Ascending aorta (tissue), 2 donors: Measurements from ENCODE around the gene NAP1L5. TPM values are rescaled to one million over a fixed set of nuclear protein-coding genes. Genes with fewer than 3 reads are reported as not detected.

ENCODE experiments used
- DNase-seq, 2 donors: peaks; one replicate each; pipeline ENCODE4 v3.0.0-alpha.2; 2019; ENCODE audit warnings: low spot score in 2 of 2
- H3K27ac ChIP-seq, 2 donors: fragments of 200-600 bp; sonication (generic); one replicate each; pipeline ENCODE4 v1.5.1; 2016 to 2017; ENCODE audit warnings: mild to moderate bottlenecking in 1 of 2
- H3K27me3 ChIP-seq: fragments of 200-600 bp; sonication (generic); one replicate; pipeline ENCODE4 v1.5.1; 2017
- H3K36me3 ChIP-seq, 2 donors: fragments of 200-600 bp; sonication (generic); one replicate each; pipeline ENCODE4 v1.5.1; 2016
- H3K4me1 ChIP-seq, 2 donors: fragments of 200-600 bp; sonication (generic); one replicate each; pipeline ENCODE4 v1.5.1; 2016 to 2017; ENCODE audit warnings: mild to moderate bottlenecking in 1 of 2
- H3K4me3 ChIP-seq, 2 donors: fragments of 200-600 bp; sonication (generic); one replicate each; pipeline ENCODE4 v1.5.1; 2016 to 2017; ENCODE audit warnings: mild to moderate bottlenecking in 1 of 2
- H3K9me3 ChIP-seq, 2 donors: fragments of 200-600 bp; sonication (generic); one replicate each; pipeline ENCODE4 v1.5.1; 2016
- intact Hi-C: fragments of 100-400 bp; cut with DNase I; formaldehyde crosslinking; loops from one replicate; pipeline ENCODE4 v1.15.1; 2023
- total RNA-seq: library from RNA; depleted of rRNA; stranded (reverse); fragments of >200 nt; gene quantifications from one replicate; pipeline ENCODE4 v1.1.0, GENCODE V29; 2016
- TF ChIP-seq, protein P1 (sequence below), 3 experiments: fragments of 200-600 bp in 2 of 3; fragments of 450-650 bp in 1 of 3; sonication (generic) in 2 of 3; IDR thresholded peaks; one replicate each; pipeline ENCODE4 v1.5.1; 2016 to 2019; ENCODE audit warnings: antibody characterized with exemption in 3 of 3, mild to moderate bottlenecking in 1 of 3, moderate library complexity in 1 of 3

NAP1L5 gene
- total RNA-seq, 1 donor from 2014 or later = 9.6 TPM

DNA sequence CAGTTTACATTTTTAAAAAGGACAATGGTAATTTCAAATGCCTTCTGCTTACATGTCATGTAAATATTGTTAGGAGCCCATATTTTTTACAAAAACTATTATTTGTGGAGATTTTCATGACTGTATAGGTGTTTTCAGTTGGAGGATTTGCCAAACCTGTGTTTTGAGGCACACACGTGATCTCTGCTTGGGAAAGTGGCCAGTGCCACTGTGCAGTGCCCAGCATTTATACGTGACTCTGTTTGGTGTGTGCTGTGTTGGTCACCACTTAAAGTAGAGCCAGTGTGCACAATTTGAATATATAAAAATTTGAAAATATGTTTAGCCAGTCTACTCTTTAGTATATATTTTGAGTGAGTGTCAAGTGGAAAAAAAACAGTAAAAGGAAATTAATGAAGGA is 26.8 kb upstream of the NAP1L5 start:
- Histone ChIP-seq H3K36me3 (peaks cover 20 to 21% of the 10 kb centered on the region in 2 donors), H3K4me1 (peaks cover 10 to 29% of the 10 kb centered on the region in 2 donors), H3K4me3 (no peak overlapping the region), H3K27ac (no peak overlapping the region), H3K9me3 (no peaks in the 10 kb centered on the region), H3K27me3 (no peaks in the 10 kb centered on the region)
- DNase-seq = no peak
- TF ChIP-seq, protein P1, sequence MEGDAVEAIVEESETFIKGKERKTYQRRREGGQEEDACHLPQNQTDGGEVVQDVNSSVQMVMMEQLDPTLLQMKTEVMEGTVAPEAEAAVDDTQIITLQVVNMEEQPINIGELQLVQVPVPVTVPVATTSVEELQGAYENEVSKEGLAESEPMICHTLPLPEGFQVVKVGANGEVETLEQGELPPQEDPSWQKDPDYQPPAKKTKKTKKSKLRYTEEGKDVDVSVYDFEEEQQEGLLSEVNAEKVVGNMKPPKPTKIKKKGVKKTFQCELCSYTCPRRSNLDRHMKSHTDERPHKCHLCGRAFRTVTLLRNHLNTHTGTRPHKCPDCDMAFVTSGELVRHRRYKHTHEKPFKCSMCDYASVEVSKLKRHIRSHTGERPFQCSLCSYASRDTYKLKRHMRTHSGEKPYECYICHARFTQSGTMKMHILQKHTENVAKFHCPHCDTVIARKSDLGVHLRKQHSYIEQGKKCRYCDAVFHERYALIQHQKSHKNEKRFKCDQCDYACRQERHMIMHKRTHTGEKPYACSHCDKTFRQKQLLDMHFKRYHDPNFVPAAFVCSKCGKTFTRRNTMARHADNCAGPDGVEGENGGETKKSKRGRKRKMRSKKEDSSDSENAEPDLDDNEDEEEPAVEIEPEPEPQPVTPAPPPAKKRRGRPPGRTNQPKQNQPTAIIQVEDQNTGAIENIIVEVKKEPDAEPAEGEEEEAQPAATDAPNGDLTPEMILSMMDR (IDR thresholded peaks at IDR 0.05) = no peak
- intact Hi-C loops = loop anchor here (5.0 kb wide), 1 partner anchor 103 kb away; no protein-coding TSS in a partner anchor

DNA sequence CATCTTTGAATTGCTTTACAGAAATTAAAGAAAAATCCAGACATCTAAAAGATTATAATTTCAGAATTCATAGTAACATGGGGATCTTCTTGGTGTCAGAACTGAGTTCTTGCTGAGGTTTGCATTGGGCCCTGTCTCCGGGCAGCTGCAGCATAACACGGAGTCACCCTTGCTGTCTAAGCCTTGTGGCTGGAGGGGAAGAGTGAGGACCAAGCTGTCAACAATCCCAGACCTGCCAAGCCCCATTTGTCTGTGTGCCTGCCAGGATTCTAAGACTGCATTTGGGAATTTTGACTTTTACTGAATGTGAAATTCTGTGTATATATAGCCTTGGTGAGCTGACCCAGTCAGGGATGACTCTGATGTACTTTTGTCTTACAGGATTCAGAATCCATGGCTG is 25.2 kb upstream of the NAP1L5 start:
- intact Hi-C loops = loop anchor here (5.0 kb wide), 1 partner anchor 104 kb away; no protein-coding TSS in a partner anchor
- TF ChIP-seq, protein P1 (IDR thresholded peaks at IDR 0.05) = no peak
- Histone ChIP-seq H3K4me1 (peaks cover 10 to 29% of the 10 kb centered on the region in 2 donors), H3K27ac (peak overlapping the region; percentile 3 to 31), H3K9me3 (peaks cover 0 to 3% of the 10 kb centered on the region in 2 donors), H3K4me3 (no peak overlapping the region), H3K27me3 (no peaks in the 10 kb centered on the region), H3K36me3 (peaks cover 17 to 19% of the 10 kb centered on the region in 2 donors)
- no peak for DNase-seq

DNA sequence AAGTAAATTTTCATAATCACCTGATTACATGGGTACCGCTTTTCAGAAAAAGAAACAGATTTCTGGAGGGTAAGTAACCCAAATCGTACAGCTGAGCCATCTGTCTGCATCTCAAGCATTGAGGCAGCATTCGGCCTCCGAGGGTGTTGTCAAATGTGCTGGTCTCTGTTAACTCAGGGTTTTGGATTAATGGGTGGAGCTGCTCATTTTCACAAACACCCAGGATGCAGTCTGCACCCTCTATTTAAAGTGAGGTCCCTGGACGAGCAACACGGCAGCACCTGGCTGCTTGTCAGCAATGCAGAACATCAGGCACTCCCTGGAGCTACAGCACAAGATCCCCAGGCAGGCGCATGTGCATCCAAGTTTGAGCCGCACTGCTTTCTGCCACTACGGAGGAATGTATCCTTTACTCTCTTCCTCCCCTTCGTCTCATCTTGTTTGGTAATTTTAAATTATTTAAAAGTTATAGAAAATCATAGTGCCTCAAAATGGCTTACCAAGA is 24.7 kb upstream of the NAP1L5 start:
- intact Hi-C loops = loop anchor here (5.0 kb wide), 1 partner anchor 105 kb away; no protein-coding TSS in a partner anchor
- Histone ChIP-seq H3K27me3 (no peaks in the 10 kb centered on the region), H3K36me3 (peaks cover 12 to 19% of the 10 kb centered on the region in 2 donors), H3K4me1 (peaks cover 10 to 29% of the 10 kb centered on the region in 2 donors), H3K9me3 (peaks cover 0 to 8% of the 10 kb centered on the region in 2 donors), H3K27ac (peak overlapping the region; percentile 31 to 65), H3K4me3 (no peak overlapping the region)
- no peak for DNase-seq
- TF ChIP-seq, protein P1 (IDR thresholded peaks at IDR 0.05) = no peak

DNA sequence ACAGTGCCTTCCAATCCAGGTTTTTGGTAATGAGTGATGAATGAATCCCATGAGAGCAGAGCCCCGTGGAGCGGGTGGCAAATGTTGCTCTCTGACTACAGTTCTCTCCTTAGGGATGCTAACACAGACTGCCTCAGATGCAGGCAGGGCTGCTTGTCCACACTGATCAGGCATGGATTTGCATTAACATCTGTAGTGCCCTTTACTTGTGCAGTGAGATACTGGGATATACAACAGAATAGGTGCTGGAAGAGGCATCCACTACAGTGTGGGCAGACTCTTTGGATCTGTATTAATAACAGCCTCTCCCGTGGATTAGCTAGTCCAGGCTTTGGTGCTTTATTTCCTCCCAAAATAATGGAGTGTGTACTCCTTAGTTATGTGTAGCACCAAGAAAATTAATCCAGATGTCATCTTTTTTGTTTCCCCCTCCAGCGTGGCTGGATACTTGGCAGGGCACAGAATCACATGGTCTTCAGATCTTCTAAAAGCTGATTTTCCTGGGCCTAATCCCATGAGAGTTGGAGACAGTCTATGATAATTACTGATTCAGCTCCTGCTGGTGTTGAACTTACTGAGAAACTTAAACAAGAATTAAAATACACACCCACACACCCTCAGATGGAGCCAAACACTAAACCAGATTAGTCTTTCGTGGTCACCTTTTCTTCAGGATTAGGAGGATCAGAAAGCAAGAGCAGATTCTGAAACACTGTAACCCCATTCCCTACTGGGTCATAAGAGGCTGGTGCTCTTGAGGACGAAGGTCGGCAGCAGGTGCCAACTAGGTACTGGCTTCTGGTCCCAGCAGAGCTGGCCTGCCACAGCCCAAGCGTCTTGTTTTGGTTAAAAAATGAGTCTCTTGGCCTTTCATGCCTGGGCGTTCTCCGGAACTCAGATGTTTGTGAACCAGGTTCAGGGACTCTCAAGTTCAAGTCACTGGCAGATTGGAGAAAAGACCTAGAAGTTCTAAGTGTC is 23.1 kb upstream of the NAP1L5 start:
- DNase-seq = no peak
- H3K9me3 ChIP-seq = peaks cover 0 to 15% of the 10 kb centered on the region in 2 donors
- peaks cover 10 to 29% of the 10 kb centered on the region in 2 donors for H3K4me1 ChIP-seq
- intact Hi-C loops = loop anchor here (5.0 kb wide), 1 partner anchor 107 kb away; no protein-coding TSS in a partner anchor
- H3K4me3 ChIP-seq = no peak overlapping the region
- TF ChIP-seq, protein P1 (IDR thresholded peaks at IDR 0.05) = no peak
- peaks cover 6 to 16% of the 10 kb centered on the region in 2 donors for H3K36me3 ChIP-seq
- H3K27me3 ChIP-seq = no peaks in the 10 kb centered on the region
- peak overlapping the region; percentile 65 to 75 for H3K27ac ChIP-seq

DNA sequence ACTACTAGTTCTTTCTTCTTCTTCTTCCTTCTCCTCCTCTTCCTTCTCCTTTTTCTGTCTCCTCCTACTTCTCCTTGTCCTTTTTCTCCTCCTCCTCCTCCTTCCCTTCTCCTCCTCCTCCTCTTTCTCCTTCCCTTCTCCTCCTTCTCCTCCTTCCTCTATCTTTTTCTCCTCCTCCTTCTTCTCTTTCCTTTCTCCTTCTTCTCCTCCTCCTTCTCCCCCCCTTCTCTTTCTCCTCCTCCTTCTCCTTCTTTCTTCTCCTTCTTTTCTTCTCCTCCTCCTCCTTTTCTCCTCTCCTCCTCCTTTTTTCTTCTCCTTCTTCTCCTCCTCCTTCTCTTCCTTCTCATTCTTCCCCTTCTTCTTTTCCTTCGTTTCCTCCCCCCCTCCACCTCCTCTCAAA is 21.8 kb upstream of the NAP1L5 start:
- no peak for DNase-seq
- H3K36me3 ChIP-seq = peaks cover 6 to 16% of the 10 kb centered on the region in 2 donors
- H3K4me3 ChIP-seq = no peak overlapping the region
- TF ChIP-seq, protein P1 (IDR thresholded peaks at IDR 0.05) = no peak
- intact Hi-C loops = no loop called here
- peaks cover 10 to 22% of the 10 kb centered on the region in 2 donors for H3K4me1 ChIP-seq
- no peaks in the 10 kb centered on the region for H3K27me3 ChIP-seq
- H3K9me3 ChIP-seq = peaks cover 0 to 15% of the 10 kb centered on the region in 2 donors
- no peak overlapping the region for H3K27ac ChIP-seq
